ENCODE data around the gene CTSD. TPM values are rescaled to one million over a fixed set of nuclear protein-coding genes. Genes with fewer than 3 reads are reported as not detected.

The CTSD gene
- total RNA-seq, 3 donors from 2014 or later (not counting 1 experiment from before 2014, with no cell fraction given), result 388 to 446 (median 415) TPM

- WGBS (ENCODE audit: insufficient coverage), result 91% methylated on average over 11 of the region's 11 CpGs
- Histone ChIP-seq H3K27ac (ENCODE audit: low read length) (no peak overlapping the region), H3K4me1 (ENCODE audit: control insufficient read depth, insufficient read depth, low read length) (peaks cover 65% of the 10 kb centered on the region), H3K9me3 (ENCODE audit: control insufficient read depth, insufficient read depth, low read length) (no peaks in the 10 kb centered on the region), H3K27me3 (ENCODE audit: control insufficient read depth, insufficient read depth, low read length) (no peaks in the 10 kb centered on the region), H3K36me3 (ENCODE audit: control insufficient read depth, insufficient read depth, low read length) (no peaks in the 10 kb centered on the region), H3K4me3 (ENCODE audit: low read length) (no peak overlapping the region)
- H3K36me3 Mint-ChIP-seq, result no peaks in the 10 kb centered on the region
- no peaks in the 10 kb centered on the region for H3K27me3 Mint-ChIP-seq (ENCODE audit: low read depth in 2 of 2)
- DNase-seq, result no peak
- H3K27ac Mint-ChIP-seq, result no peak overlapping the region
- H3K9me3 Mint-ChIP-seq, result no peaks in the 10 kb centered on the region
- intact Hi-C loops (cut with micrococcal nuclease), result loop anchor here (10.0 kb wide), 1 partner anchor 48 kb away; no protein-coding TSS in a partner anchor
- TF ChIP-seq, protein P1, sequence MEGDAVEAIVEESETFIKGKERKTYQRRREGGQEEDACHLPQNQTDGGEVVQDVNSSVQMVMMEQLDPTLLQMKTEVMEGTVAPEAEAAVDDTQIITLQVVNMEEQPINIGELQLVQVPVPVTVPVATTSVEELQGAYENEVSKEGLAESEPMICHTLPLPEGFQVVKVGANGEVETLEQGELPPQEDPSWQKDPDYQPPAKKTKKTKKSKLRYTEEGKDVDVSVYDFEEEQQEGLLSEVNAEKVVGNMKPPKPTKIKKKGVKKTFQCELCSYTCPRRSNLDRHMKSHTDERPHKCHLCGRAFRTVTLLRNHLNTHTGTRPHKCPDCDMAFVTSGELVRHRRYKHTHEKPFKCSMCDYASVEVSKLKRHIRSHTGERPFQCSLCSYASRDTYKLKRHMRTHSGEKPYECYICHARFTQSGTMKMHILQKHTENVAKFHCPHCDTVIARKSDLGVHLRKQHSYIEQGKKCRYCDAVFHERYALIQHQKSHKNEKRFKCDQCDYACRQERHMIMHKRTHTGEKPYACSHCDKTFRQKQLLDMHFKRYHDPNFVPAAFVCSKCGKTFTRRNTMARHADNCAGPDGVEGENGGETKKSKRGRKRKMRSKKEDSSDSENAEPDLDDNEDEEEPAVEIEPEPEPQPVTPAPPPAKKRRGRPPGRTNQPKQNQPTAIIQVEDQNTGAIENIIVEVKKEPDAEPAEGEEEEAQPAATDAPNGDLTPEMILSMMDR (IDR thresholded peaks at IDR 0.05), result no peak
- no peak overlapping the region for H3K4me3 Mint-ChIP-seq
- ATAC-seq, result no peak
- H3K4me1 Mint-ChIP-seq, result peaks cover 49 to 54% of the 10 kb centered on the region in 2 donors
Observed at GRCh38 chr11:1776331-1776851, 12.7 kb upstream of the CTSD start.

- no peaks in the 10 kb centered on the region for H3K27me3 ChIP-seq (ENCODE audit: control insufficient read depth, insufficient read depth, low read length)
- no peaks in the 10 kb centered on the region for H3K9me3 ChIP-seq (ENCODE audit: control insufficient read depth, insufficient read depth, low read length)
- WGBS (ENCODE audit: insufficient coverage), result 84% methylated on average over 12 of the region's 12 CpGs
- Mint-ChIP-seq H3K27ac (peak overlapping the region in 1 of 2 donors; percentile 58), H3K9me3 (no peaks in the 10 kb centered on the region), H3K27me3 (ENCODE audit: low read depth in 2 of 2) (no peaks in the 10 kb centered on the region), H3K4me1 (peaks cover 48 to 54% of the 10 kb centered on the region in 2 donors), H3K36me3 (no peaks in the 10 kb centered on the region), H3K4me3 (no peak overlapping the region)
- no peaks in the 10 kb centered on the region for H3K36me3 ChIP-seq (ENCODE audit: control insufficient read depth, insufficient read depth, low read length)
- intact Hi-C loops (cut with micrococcal nuclease), result loop anchor here (10.0 kb wide), 1 partner anchor 50 kb away; no protein-coding TSS in a partner anchor
- peaks cover 63% of the 10 kb centered on the region for H3K4me1 ChIP-seq (ENCODE audit: control insufficient read depth, insufficient read depth, low read length)
- H3K4me3 ChIP-seq (ENCODE audit: low read length), result no peak overlapping the region
- DNase-seq (no peak), ATAC-seq (no peak)
- H3K27ac ChIP-seq (ENCODE audit: low read length), result no peak overlapping the region
- TF ChIP-seq, protein P1 (IDR thresholded peaks at IDR 0.05), result no peak
Observed at GRCh38 chr11:1774886-1775285, 11.2 kb upstream of the CTSD start.

DNA sequence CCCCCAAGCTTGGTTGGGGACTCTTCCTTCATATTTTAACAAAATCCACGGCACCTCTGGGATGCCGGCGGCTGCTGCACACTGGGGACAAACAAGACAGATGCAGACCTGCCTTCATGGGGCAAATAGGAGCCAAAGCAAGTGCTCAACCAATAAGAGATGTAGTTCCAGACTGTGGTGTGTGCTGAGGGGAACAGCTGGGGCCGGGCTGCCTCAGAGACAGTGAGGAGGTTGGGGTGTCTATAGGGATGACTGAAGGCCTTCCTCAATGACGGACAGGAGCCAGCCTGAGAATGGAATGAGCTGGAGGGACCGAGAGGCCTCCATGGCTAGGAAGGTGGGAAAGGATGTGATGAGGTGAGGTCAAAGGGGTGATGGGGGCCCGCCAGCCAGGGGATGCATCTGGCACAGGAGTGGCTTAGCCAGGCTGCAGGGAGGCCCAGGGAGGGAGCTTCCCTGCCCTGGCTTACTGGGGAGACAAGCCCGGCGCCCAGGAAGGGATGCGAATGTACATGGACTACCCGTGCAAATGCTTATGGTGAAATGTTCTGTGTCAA is 10.3 kb upstream of the CTSD start:
- Histone ChIP-seq H3K36me3 (ENCODE audit: control insufficient read depth, insufficient read depth, low read length) (no peaks in the 10 kb centered on the region), H3K4me1 (ENCODE audit: control insufficient read depth, insufficient read depth, low read length) (peaks cover 57% of the 10 kb centered on the region), H3K27me3 (ENCODE audit: control insufficient read depth, insufficient read depth, low read length) (no peaks in the 10 kb centered on the region), H3K27ac (ENCODE audit: low read length) (no peak overlapping the region), H3K9me3 (ENCODE audit: control insufficient read depth, insufficient read depth, low read length) (no peaks in the 10 kb centered on the region), H3K4me3 (ENCODE audit: low read length) (no peak overlapping the region)
- H3K9me3 Mint-ChIP-seq, result no peaks in the 10 kb centered on the region
- no peak overlapping the region for H3K4me3 Mint-ChIP-seq
- peaks cover 44 to 50% of the 10 kb centered on the region in 2 donors for H3K4me1 Mint-ChIP-seq
- H3K27ac Mint-ChIP-seq, result peak overlapping the region in 1 of 2 donors; percentile 90
- DNase-seq, result no peak
- H3K27me3 Mint-ChIP-seq (ENCODE audit: low read depth in 2 of 2), result no peaks in the 10 kb centered on the region
- intact Hi-C loops (cut with micrococcal nuclease), result loop anchor here (10.0 kb wide), 1 partner anchor 51 kb away; no protein-coding TSS in a partner anchor
- 95% methylated on average over 11 of the region's 11 CpGs for WGBS (ENCODE audit: insufficient coverage)
- TF ChIP-seq, protein P1 (IDR thresholded peaks at IDR 0.05), result no peak
- no peak for ATAC-seq
- H3K36me3 Mint-ChIP-seq, result no peaks in the 10 kb centered on the region

All from natural killer cell (primary cell).